Endometrial microvascular endothelial cells (primary cell): ENCODE data around the gene PRKN. TPM values are rescaled to one million over a fixed set of nuclear protein-coding genes. Genes with fewer than 3 reads are reported as not detected.

Source experiments
- in situ Hi-C: cut with HindIII; loops from 2 replicates; pipeline ENCODE4 v1.10.0; 2017; ENCODE audit warnings: low sequenced_read_pairs, low pct_unique_long_range_greater_than_20kb; ENCODE audit errors: inconsistent ontology term
- total RNA-seq: library from RNA; depleted of rRNA; stranded (reverse); fragments of >200 nt; gene quantifications from one replicate; pipeline ENCODE4 v1.2.3, GENCODE V29; 2015; ENCODE audit errors: inconsistent ontology term

The PRKN gene
- total RNA-seq, 1 donor from 2014 or later, result not detected

DNA sequence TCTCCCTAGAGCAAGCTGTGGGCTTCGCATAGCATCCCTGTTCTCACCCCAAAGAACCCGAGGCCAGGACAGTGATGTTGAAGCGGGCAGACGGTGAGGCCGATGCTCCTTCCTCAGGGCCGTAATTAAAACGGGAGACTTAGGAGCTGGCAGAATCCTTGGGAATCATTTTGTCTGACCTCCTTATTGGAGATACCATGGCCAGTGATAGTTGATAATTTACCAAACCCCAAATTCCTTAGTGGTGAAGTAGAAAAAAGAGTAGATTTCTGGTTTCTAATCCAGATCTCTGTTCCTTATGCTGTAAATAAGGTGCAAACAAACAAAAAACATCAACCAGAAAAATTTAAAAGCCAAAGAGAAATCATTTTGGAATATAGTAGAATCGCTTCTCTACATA is 1092.7 kb downstream of the PRKN start:
- in situ Hi-C loops, result no loop called here

GRCh38 chr6:161631676-161632194 is 1095.8 kb downstream of the PRKN start:
- in situ Hi-C loops, result no loop called here

- in situ Hi-C loops, result no loop called here
These were observed 1096.9 kb downstream of the PRKN start for GRCh38 chr6:161630674-161631073.

DNA sequence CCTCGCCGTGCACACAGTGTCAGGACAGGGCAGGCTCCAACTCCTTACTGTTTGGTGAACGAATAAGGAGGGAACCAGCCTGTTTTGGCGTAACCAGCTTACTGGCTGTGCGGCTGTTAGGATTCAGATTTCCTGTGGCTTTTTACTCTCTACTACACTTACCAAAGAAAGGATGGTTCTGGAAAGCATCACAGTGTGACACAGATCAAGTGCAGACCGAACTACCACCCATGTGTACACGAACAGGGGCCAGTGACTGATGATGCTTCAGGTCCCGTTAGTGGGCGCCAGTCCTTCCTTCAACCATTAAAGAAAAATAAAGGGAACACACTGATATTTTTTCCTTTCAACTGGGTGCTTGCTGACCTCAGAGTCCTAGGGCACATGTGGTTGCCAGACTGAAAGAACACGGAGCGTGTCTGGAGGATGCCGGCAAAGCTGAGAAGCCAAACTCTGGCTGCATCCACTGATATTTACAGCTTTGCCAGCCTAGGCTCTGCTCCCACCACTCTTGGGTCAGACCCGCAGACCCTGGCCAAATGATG is 1101.4 kb downstream of the PRKN start:
- in situ Hi-C loops, result no loop called here

DNA sequence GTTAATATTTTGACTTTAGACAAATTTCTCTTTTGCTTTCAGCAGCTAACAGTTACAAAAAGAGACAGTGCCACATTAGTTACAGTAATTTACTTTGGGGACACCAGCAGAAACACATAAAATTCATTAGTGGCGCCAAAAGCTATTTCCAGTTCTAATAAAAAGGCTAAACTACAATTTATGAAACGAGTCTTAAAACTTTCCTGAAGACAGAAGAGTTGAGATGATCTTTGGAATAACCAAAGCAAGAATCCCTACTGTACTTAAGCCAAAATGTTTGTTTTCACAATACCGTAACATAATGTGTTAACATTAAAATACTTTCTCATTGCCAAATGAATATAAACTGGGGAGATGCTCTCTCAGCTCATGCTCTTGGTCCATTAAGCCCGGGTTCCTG is 1103.5 kb downstream of the PRKN start:
- in situ Hi-C loops, result no loop called here

DNA sequence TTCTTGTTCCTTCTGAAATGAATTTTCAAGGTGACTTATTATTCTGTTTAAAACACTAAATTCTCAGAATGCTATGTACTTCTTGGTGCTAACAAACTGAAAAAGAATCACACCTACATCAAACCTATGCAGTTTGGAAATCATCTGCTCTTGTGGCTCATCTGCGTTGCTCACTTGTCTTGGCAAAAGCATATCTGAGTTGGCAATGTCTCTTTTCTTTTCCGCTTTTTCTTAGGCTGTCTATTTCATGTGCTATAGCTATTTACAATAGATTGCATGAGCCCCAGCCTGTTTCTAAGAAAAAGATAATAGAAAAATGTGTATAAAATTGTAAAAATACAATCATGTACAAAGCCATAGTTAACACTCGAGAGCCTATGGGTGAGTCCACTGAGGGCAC is 1104.8 kb downstream of the PRKN start:
- in situ Hi-C loops, result no loop called here

DNA sequence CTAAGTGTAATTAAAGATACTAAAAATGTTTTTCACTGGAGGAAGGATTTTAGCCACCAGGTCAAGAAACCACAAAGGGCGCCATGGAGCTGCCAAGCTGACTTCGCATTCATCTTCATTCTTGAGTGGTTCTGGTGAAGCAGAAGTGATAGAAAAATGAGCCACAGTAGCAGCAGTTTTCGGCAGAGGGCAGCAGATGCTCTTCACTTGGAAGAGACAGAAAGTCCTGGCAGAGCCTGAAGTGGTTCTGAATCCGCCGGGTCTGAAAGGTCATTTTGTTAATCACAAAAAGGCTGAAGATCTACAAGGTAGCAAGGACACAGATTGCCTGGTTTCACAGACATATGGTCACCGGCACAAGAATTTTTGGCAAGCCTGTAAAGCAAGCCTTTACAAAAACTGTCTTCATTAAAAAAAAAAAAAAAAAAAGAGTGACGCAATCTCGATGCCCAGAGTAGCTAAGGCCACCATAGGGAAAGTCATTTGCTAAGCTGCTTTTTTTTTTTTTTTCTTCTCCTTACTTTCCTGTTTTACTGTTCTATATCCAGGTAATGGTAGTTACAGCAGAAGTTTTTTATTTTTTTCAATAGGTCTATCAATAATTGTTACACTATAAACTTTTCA is 1108.6 kb downstream of the PRKN start:
- in situ Hi-C loops, result no loop called here

- in situ Hi-C loops, result no loop called here
These were observed 1113.9 kb downstream of the PRKN start for GRCh38 chr6:161613711-161614110.

- in situ Hi-C loops, result no loop called here
These were observed 1118.8 kb downstream of the PRKN start for GRCh38 chr6:161608771-161609170.

GRCh38 chr6:161607696-161608297 is 1119.8 kb downstream of the PRKN start:
- in situ Hi-C loops, result no loop called here

DNA sequence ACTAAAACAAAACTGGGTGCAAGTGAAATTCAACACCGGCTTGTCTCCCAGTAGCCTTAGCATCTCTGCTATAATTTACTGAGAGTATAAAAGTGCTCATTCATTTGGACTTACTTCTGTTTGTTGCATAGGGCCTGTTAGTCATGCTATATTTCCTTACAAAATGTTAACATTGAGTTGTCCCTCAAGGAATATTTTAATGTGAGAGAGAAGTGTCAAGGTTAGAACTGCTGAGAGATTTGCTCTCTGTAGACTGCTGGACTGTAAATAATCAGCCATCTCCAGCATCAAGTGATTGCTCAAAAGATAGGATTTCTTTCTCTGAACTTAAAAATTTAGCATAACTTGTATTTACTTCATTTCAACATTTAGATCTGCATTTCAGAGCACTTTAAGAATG is 1125.2 kb downstream of the PRKN start:
- in situ Hi-C loops, result no loop called here

GRCh38 chr6:161598896-161599295 is 1128.7 kb downstream of the PRKN start:
- in situ Hi-C loops, result no loop called here

DNA sequence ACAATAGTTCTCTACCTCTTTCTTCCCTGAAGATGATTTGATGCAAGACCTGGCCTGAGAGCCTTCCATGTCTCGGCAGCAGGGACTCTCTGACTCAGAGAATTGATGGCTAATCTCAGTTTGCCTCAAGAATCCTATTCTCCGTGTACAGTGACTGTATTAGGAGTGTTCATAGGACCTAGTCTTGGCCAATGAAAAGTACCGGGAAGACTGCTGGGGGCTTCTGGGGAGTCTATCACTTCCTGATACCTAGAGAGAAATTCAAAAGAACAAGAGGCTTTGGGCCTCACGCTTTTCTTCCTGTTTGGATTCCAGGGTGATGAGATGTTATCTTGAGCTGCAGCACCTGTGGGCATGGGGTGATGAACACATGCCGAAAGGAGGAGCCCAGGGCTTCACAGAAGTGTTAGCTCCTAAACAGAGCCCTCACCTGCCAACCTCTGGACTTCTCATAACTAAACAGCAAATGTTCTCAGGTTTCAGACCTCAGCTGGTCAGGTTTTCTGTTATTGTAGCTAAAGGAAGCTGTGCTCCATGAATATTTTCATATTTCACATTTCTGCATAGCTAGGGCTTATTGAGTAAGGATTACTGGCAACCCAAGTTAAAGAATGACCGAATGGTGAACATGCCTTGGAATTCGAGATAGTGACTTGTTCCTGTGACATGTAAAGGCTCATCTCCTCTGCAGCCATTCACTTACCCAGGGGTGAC is 1130.6 kb downstream of the PRKN start:
- in situ Hi-C loops, result no loop called here

DNA sequence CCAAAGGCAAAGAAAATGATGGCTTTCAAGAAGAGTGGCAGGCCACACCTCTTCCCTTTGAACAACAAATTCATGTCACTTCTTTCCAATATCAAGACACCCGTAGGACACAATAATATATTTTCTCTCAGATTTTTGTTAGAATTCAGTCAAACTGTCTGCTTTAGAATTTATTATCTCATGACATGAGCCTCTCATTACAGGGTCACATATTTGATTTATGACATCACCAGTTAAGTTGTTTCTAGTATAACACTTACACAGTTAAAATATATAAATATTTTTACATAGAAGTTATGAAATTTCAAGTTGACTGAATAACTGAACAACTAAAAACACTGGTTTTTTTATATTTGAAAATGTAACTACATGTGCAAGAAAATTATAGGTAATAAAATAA is 1133.2 kb downstream of the PRKN start:
- in situ Hi-C loops, result no loop called here

GRCh38 chr6:161590961-161591627 is 1136.5 kb downstream of the PRKN start:
- in situ Hi-C loops, result no loop called here

DNA sequence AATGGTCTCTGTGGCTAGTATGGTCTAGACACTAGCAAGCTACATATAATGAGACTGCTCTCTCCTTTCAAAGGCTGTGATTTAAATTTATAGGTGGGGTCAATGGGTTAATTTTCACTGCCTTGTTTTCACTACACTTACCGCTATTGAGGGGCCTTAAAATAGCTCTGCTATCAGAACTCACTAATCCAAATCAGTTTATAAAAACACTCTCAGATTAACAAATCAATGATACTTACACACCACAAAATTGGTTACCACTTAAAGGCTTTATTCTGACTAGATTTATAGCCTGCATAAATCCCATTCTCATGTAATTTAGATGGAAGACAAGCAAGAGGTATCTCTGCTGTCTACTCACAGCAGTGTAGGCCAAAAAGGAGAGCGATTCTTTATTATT is 1140.7 kb downstream of the PRKN start:
- in situ Hi-C loops, result no loop called here

- in situ Hi-C loops, result no loop called here
These were observed 1142.8 kb downstream of the PRKN start for GRCh38 chr6:161584621-161585340.

DNA sequence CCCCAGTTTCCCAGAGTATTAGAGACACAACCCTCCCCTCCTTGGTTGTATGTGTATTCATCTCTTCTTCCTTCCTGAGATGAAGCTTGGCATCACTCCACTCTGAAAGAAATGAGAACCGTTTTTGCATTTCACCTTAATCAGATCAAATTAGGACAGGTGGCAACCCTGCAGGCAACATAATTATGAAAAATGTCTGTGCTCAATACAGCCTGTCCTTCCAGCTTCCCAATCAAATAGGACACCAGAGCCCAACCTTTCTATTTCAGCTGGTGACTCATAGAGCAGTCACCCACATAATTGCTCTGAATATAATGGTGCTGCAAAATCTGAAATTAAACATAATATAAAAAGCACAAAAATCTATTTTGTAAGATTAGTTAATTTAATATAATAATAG is 1143.5 kb downstream of the PRKN start:
- in situ Hi-C loops, result no loop called here

GRCh38 chr6:161583584-161583983 is 1144.0 kb downstream of the PRKN start:
- in situ Hi-C loops, result no loop called here
